Measurements from ENCODE around the gene FBXO33. TPM values are rescaled to one million over a fixed set of nuclear protein-coding genes. Genes with fewer than 3 reads are reported as not detected.

FBXO33 gene
- total RNA-seq, 1 experiment from 2014 or later: 3.9 TPM

DNA sequence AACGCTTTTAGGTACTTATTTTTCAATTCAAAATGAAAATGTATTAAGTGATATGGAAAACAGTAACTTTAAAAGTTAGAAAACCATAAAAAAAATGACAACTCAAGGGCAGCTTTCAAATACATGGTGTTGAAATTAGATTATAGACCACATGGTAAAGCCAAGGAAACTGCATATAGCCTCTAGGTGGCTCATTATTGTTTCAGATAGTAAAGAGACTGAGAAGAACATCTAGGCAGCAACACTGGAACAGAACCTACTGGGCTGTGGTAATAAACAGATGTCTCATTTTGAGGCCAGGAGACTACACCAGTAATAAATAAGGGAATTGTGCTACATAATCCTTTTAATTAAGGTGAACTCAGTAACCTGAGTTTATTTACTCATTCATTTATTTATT is 13.0 kb downstream of the FBXO33 start:
- Mint-ChIP-seq H3K27me3 (ENCODE audit: insufficient read depth, unreplicated experiment) (no peaks in the 10 kb centered on the region), H3K9me3 (ENCODE audit: unreplicated experiment) (no peaks in the 10 kb centered on the region), H3K27ac (ENCODE audit: low read depth, unreplicated experiment) (no peak overlapping the region), H3K4me1 (ENCODE audit: insufficient read depth, unreplicated experiment) (peaks cover 6% of the 10 kb centered on the region), H3K36me3 (ENCODE audit: insufficient read depth, unreplicated experiment) (peaks cover 8% of the 10 kb centered on the region), H3K4me3 (ENCODE audit: unreplicated experiment) (no peak overlapping the region)
- TF ChIP-seq, protein P1, sequence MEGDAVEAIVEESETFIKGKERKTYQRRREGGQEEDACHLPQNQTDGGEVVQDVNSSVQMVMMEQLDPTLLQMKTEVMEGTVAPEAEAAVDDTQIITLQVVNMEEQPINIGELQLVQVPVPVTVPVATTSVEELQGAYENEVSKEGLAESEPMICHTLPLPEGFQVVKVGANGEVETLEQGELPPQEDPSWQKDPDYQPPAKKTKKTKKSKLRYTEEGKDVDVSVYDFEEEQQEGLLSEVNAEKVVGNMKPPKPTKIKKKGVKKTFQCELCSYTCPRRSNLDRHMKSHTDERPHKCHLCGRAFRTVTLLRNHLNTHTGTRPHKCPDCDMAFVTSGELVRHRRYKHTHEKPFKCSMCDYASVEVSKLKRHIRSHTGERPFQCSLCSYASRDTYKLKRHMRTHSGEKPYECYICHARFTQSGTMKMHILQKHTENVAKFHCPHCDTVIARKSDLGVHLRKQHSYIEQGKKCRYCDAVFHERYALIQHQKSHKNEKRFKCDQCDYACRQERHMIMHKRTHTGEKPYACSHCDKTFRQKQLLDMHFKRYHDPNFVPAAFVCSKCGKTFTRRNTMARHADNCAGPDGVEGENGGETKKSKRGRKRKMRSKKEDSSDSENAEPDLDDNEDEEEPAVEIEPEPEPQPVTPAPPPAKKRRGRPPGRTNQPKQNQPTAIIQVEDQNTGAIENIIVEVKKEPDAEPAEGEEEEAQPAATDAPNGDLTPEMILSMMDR (IDR thresholded peaks at IDR 0.05; ENCODE audit: unreplicated experiment): no peak
- DNase-seq (ENCODE audit: unreplicated experiment): no peak
- BruUV-seq (replicated peaks): no TSS peak
- POLR2A ChIA-PET: interaction anchor here (1.7 kb wide), 1 partner anchor 316 kb away, joined by 4 read pairs; the partner anchor contains the start of gene SEC23A
- CTCF ChIA-PET: interaction anchor here (0.6 kb wide), 1 partner anchor 7 kb away, joined by 3 read pairs; no protein-coding TSS in a partner anchor
- intact Hi-C loops (cut with micrococcal nuclease): no loop called here

DNA sequence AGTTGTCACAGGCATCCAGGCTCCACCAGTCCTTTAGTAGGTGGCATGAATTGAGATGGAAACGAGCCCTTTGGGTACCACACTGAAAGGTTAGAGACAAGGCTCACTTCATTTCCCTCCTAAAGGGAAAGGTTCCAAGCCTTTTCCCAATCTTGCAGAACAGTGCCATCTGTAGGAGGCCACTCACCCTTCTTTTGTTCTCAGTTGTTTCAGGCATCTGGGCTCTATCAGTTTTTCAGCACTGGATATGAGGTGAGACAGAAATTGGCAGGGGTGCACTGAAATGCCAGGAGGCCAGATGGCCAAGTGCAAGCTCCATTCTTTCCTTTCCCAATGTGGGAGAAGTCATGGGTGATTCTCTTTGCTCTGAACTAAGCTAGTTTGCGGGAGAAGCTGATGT is 15.2 kb downstream of the FBXO33 start:
- BruUV-seq (replicated peaks): no TSS peak

DNA sequence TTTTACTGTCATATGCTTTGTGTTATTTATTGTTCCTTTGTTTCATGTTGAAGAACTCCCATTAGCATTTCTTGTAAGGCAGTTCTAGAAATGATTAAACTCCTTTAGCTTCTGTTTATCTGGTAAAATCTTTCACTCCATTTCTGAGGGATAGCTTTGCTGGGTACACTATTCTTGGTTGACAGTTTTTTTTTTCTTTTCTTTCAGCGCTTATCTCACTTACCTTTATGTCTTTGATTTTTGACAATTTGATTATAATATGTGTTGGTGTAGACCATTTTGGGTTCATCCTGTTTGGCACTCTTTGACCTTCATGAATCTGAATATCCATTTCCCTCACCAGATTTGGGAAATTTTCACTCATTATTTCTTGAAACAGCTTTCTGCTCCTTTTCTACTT is 16.2 kb downstream of the FBXO33 start:
- CTCF ChIA-PET: interaction anchor here (0.7 to 1.5 kb wide), 2 partner anchors 11 to 1319 kb away, joined by 3 to 4 read pairs; no protein-coding TSS in a partner anchor
- POLR2A ChIA-PET: no interaction called here
- no TSS peak for BruUV-seq (replicated peaks)
- DNase-seq (ENCODE audit: unreplicated experiment): no peak
- no peak overlapping the region for H3K4me3 Mint-ChIP-seq (ENCODE audit: unreplicated experiment)
- TF ChIP-seq, protein P1 (IDR thresholded peaks at IDR 0.05; ENCODE audit: unreplicated experiment): no peak
- no peaks in the 10 kb centered on the region for H3K9me3 Mint-ChIP-seq (ENCODE audit: unreplicated experiment)
- no peaks in the 10 kb centered on the region for H3K4me1 Mint-ChIP-seq (ENCODE audit: insufficient read depth, unreplicated experiment)
- H3K36me3 Mint-ChIP-seq (ENCODE audit: insufficient read depth, unreplicated experiment): peaks cover 14% of the 10 kb centered on the region
- no peaks in the 10 kb centered on the region for H3K27me3 Mint-ChIP-seq (ENCODE audit: insufficient read depth, unreplicated experiment)
- intact Hi-C loops (cut with micrococcal nuclease): no loop called here
- no peak overlapping the region for H3K27ac Mint-ChIP-seq (ENCODE audit: low read depth, unreplicated experiment)

More for the DNA sequence above, 15.2 kb downstream of the FBXO33 start:
- ChIA-PET POLR2A (no interaction called here), CTCF (interaction anchor here (1.5 kb wide), 1 partner anchor 10 kb away, joined by 4 read pairs; no protein-coding TSS in a partner anchor)
- intact Hi-C loops (cut with micrococcal nuclease): no loop called here
- TF ChIP-seq, protein P1 (IDR thresholded peaks at IDR 0.05; ENCODE audit: unreplicated experiment): peak; percentile 9
- H3K36me3 Mint-ChIP-seq (ENCODE audit: insufficient read depth, unreplicated experiment): peaks cover 8% of the 10 kb centered on the region
- H3K4me3 Mint-ChIP-seq (ENCODE audit: unreplicated experiment): no peak overlapping the region
- H3K27ac Mint-ChIP-seq (ENCODE audit: low read depth, unreplicated experiment): no peak overlapping the region
- H3K27me3 Mint-ChIP-seq (ENCODE audit: insufficient read depth, unreplicated experiment): no peaks in the 10 kb centered on the region
- DNase-seq (ENCODE audit: unreplicated experiment): peak; percentile 46
- no peaks in the 10 kb centered on the region for H3K4me1 Mint-ChIP-seq (ENCODE audit: insufficient read depth, unreplicated experiment)
- H3K9me3 Mint-ChIP-seq (ENCODE audit: unreplicated experiment): no peaks in the 10 kb centered on the region

DNA sequence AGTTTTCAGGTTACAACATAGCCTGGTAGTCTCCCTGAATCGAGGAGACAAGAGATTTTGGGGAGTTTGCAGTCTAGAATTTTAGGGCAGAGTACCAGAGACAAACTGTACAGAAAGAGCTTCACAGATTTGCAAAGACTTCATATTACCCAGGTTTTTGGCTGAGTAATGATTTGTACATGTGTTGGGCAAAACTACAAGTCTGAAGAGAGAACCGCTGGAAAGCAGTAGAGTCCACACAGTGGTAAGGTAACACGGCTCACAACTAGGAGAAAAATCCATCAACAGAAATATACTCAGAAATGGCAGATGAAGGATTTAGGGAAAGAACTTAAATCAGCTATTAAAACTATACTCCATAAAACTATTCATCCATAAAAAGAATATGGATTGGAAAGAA is 25.7 kb downstream of the FBXO33 start:
- TF ChIP-seq, protein P1 (IDR thresholded peaks at IDR 0.05; ENCODE audit: unreplicated experiment): no peak
- ChIA-PET CTCF (interaction anchor here (0.6 to 0.9 kb wide), 2 partner anchors 30 to 1543 kb away, joined by 3 to 4 read pairs; no protein-coding TSS in a partner anchor), POLR2A (interaction anchor here (0.6 to 1.1 kb wide), 2 partner anchors 16 to 25 kb away, joined by 3 to 4 read pairs; no protein-coding TSS in a partner anchor)
- Mint-ChIP-seq H3K9me3 (ENCODE audit: unreplicated experiment) (no peaks in the 10 kb centered on the region), H3K4me3 (ENCODE audit: unreplicated experiment) (no peak overlapping the region), H3K27ac (ENCODE audit: low read depth, unreplicated experiment) (no peak overlapping the region), H3K4me1 (ENCODE audit: insufficient read depth, unreplicated experiment) (no peaks in the 10 kb centered on the region), H3K36me3 (ENCODE audit: insufficient read depth, unreplicated experiment) (peaks cover 15% of the 10 kb centered on the region), H3K27me3 (ENCODE audit: insufficient read depth, unreplicated experiment) (no peaks in the 10 kb centered on the region)
- intact Hi-C loops (cut with micrococcal nuclease): no loop called here
- DNase-seq (ENCODE audit: unreplicated experiment): no peak
- BruUV-seq (replicated peaks): no TSS peak
